SHP77 (cell line): Measurements from ENCODE around the gene RHBDL3.

Source experiments
- DNase-seq, 2 experiments: peaks; one replicate each; lab custom pipeline; 2025; lab: John Stamatoyannopoulos, UW

RHBDL3 gene

GRCh38 chr17:32357615-32358014, 92.0 kb downstream of the RHBDL3 start:
- no peak for DNase-seq

- DNase-seq = no peak
Measured at GRCh38 chr17:32361270-32361669, 95.6 kb downstream of the RHBDL3 start.

- DNase-seq = no peak
Measured at GRCh38 chr17:32370426-32370825, 104.8 kb downstream of the RHBDL3 start.
